Measurements from ENCODE around the gene FAM162A.
A peak's percentile ranks its signal among the peaks of the same experiment; 100 is the strongest.

The FAM162A gene

GRCh38 chr3:122392868-122393844 is 9.2 kb downstream of the FAM162A start:
- no peak overlapping the region for H3K4me3 ChIP-seq (IDR thresholded peaks at IDR 0.05; ENCODE audit: insufficient read depth, low read depth, low read length)
- no peak overlapping the region for H3K4me2 ChIP-seq
- no peaks in the 10 kb centered on the region for H3K4me1 ChIP-seq (ENCODE audit: low read depth, poor library complexity, severe bottlenecking)
- H3K9ac ChIP-seq: no peak overlapping the region
- H2AFZ ChIP-seq (ENCODE audit: low read depth): no peak overlapping the region
- no peaks in the 10 kb centered on the region for H4K20me1 ChIP-seq (ENCODE audit: insufficient read depth)
- TF ChIP-seq, protein P1, sequence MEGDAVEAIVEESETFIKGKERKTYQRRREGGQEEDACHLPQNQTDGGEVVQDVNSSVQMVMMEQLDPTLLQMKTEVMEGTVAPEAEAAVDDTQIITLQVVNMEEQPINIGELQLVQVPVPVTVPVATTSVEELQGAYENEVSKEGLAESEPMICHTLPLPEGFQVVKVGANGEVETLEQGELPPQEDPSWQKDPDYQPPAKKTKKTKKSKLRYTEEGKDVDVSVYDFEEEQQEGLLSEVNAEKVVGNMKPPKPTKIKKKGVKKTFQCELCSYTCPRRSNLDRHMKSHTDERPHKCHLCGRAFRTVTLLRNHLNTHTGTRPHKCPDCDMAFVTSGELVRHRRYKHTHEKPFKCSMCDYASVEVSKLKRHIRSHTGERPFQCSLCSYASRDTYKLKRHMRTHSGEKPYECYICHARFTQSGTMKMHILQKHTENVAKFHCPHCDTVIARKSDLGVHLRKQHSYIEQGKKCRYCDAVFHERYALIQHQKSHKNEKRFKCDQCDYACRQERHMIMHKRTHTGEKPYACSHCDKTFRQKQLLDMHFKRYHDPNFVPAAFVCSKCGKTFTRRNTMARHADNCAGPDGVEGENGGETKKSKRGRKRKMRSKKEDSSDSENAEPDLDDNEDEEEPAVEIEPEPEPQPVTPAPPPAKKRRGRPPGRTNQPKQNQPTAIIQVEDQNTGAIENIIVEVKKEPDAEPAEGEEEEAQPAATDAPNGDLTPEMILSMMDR (conservative IDR thresholded peaks at IDR 0.05; ENCODE audit: low read depth, low read length): peak; percentile 91
- H3K79me2 ChIP-seq (ENCODE audit: insufficient read depth, low read depth): no peaks in the 10 kb centered on the region
- H3K27ac ChIP-seq: no peak overlapping the region
- no peaks in the 10 kb centered on the region for H3K36me3 ChIP-seq (ENCODE audit: insufficient read depth)
- no peaks in the 10 kb centered on the region for H3K27me3 ChIP-seq (ENCODE audit: insufficient read depth, low read depth)

DNA sequence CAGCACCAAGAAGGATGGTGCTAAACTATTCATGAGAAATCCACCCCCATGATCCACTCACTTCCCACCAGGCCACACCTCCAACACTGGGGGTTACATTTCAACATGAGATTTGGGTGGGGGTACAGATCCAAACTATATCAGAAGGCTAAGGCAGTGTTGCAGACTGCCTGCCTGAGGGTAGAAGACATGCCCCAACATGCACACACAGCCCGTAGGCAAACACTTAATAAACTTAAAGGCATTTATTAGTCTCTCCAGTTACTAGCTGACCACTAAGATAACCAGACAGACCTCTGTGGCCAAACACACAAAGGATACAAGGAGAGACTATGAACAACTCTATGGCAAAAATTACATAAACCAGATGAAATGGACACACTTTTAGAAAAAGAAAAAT is 10.2 kb downstream of the FAM162A start:
- no peaks in the 10 kb centered on the region for H3K79me2 ChIP-seq (ENCODE audit: insufficient read depth, low read depth)
- H3K27ac ChIP-seq: no peak overlapping the region
- no peaks in the 10 kb centered on the region for H3K36me3 ChIP-seq (ENCODE audit: insufficient read depth)
- no peak overlapping the region for H3K4me2 ChIP-seq
- no peaks in the 10 kb centered on the region for H4K20me1 ChIP-seq (ENCODE audit: insufficient read depth)
- TF ChIP-seq, protein P1 (conservative IDR thresholded peaks at IDR 0.05; ENCODE audit: low read depth, low read length): no peak
- no peak overlapping the region for H3K4me3 ChIP-seq (IDR thresholded peaks at IDR 0.05; ENCODE audit: insufficient read depth, low read depth, low read length)
- H3K9ac ChIP-seq: no peak overlapping the region
- no peaks in the 10 kb centered on the region for H3K27me3 ChIP-seq (ENCODE audit: insufficient read depth, low read depth)
- H3K4me1 ChIP-seq (ENCODE audit: low read depth, poor library complexity, severe bottlenecking): no peaks in the 10 kb centered on the region
- no peak overlapping the region for H2AFZ ChIP-seq (ENCODE audit: low read depth)

GRCh38 chr3:122395582-122395981 is 11.6 kb downstream of the FAM162A start:
- H3K79me2 ChIP-seq (ENCODE audit: insufficient read depth, low read depth): no peaks in the 10 kb centered on the region

DNA sequence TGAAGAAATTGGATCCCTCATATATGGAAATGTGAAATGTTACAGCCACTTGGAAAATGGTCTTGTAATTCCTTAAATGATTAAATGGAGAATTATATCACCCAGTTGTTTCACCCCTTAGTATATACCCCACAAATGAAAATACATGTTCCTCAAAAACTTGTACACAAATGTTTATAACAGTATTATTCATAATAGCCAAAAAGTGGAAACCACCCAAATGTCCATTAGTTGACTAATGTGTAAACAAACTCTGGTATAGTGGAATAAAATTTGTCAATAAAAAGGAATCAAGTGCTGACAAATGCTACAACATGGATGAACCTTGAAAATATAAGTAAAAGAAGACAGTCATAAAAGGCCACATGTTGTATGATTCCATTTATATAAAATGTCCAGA is 12.5 kb downstream of the FAM162A start:
- no peaks in the 10 kb centered on the region for H3K79me2 ChIP-seq (ENCODE audit: insufficient read depth, low read depth)

More at GRCh38 chr3:122395582-122395981, 11.6 kb downstream of the FAM162A start:
- Histone ChIP-seq H3K4me2 (no peak overlapping the region), H3K27me3 (ENCODE audit: insufficient read depth, low read depth) (no peaks in the 10 kb centered on the region), H3K4me1 (ENCODE audit: low read depth, poor library complexity, severe bottlenecking) (no peaks in the 10 kb centered on the region), H3K4me3 (IDR thresholded peaks at IDR 0.05; ENCODE audit: insufficient read depth, low read depth, low read length) (no peak overlapping the region), H4K20me1 (ENCODE audit: insufficient read depth) (no peaks in the 10 kb centered on the region), H3K36me3 (ENCODE audit: insufficient read depth) (no peaks in the 10 kb centered on the region), H3K9ac (no peak overlapping the region), H2AFZ (ENCODE audit: low read depth) (no peak overlapping the region), H3K27ac (no peak overlapping the region)
- TF ChIP-seq, protein P1 (conservative IDR thresholded peaks at IDR 0.05; ENCODE audit: low read depth, low read length): no peak

More for the DNA sequence above, 12.5 kb downstream of the FAM162A start:
- no peak overlapping the region for H2AFZ ChIP-seq (ENCODE audit: low read depth)
- H3K4me2 ChIP-seq: no peak overlapping the region
- no peaks in the 10 kb centered on the region for H3K4me1 ChIP-seq (ENCODE audit: low read depth, poor library complexity, severe bottlenecking)
- no peak overlapping the region for H3K27ac ChIP-seq
- H3K36me3 ChIP-seq (ENCODE audit: insufficient read depth): no peaks in the 10 kb centered on the region
- H4K20me1 ChIP-seq (ENCODE audit: insufficient read depth): no peaks in the 10 kb centered on the region
- TF ChIP-seq, protein P1 (conservative IDR thresholded peaks at IDR 0.05; ENCODE audit: low read depth, low read length): no peak
- no peak overlapping the region for H3K4me3 ChIP-seq (IDR thresholded peaks at IDR 0.05; ENCODE audit: insufficient read depth, low read depth, low read length)
- H3K9ac ChIP-seq: no peak overlapping the region
- no peaks in the 10 kb centered on the region for H3K27me3 ChIP-seq (ENCODE audit: insufficient read depth, low read depth)

Data from KMS-11 (cell line).